Measurements from ENCODE around the gene FAM149A.

FAM149A gene
- total RNA-seq, result 0.28 to 0.48 reads per million in 2 donors

- DNase-seq, result peak; percentile 19
Observed at GRCh38 chr4:186104114-186104889, at the start of gene FAM149A. TSS of gene FAM149A (plus strand) at chr4:186104704.

GRCh38 chr4:186058253-186058979 is 46.1 kb upstream of the FAM149A start:
- no peak for DNase-seq

- no peak for DNase-seq
Observed at GRCh38 chr4:186058980-186059316, 45.6 kb upstream of the FAM149A start.

GRCh38 chr4:186061921-186062320 is 42.6 kb upstream of the FAM149A start:
- DNase-seq, result no peak

- DNase-seq, result peak; percentile 3
Observed at GRCh38 chr4:186067757-186068385, 36.6 kb upstream of the FAM149A start.

- no peak for DNase-seq
Observed at GRCh38 chr4:186068581-186069348, 35.7 kb upstream of the FAM149A start, which contains the start of gene TLR3. TSS of gene TLR3 (plus strand) at chr4:186069156. CDS start at chr4:186076620, 7,464 bp downstream.

- DNase-seq, result no peak
Observed at GRCh38 chr4:186069729-186070128, 34.8 kb upstream of the FAM149A start.

GRCh38 chr4:186072516-186072915 is 32.0 kb upstream of the FAM149A start:
- DNase-seq, result no peak

- no peak for DNase-seq
Observed at GRCh38 chr4:186074189-186074588, 30.3 kb upstream of the FAM149A start.

GRCh38 chr4:186078981-186079638 is 25.4 kb upstream of the FAM149A start:
- no peak for DNase-seq

GRCh38 chr4:186079694-186080093 is 24.8 kb upstream of the FAM149A start:
- no peak for DNase-seq

GRCh38 chr4:186081202-186081807 is 23.2 kb upstream of the FAM149A start:
- DNase-seq, result no peak

- DNase-seq, result no peak
Observed at GRCh38 chr4:186082221-186082620, 22.3 kb upstream of the FAM149A start.

GRCh38 chr4:186088523-186088922 is 16.0 kb upstream of the FAM149A start:
- no peak for DNase-seq

GRCh38 chr4:186092296-186092695 is 12.2 kb upstream of the FAM149A start:
- DNase-seq, result no peak

- DNase-seq, result no peak
Observed at GRCh38 chr4:186095406-186095805, 9.1 kb upstream of the FAM149A start.

- no peak for DNase-seq
Observed at GRCh38 chr4:186096681-186097165, 7.8 kb upstream of the FAM149A start.

GRCh38 chr4:186097386-186097785 is 7.1 kb upstream of the FAM149A start:
- no peak for DNase-seq

- DNase-seq, result no peak
Observed at GRCh38 chr4:186102931-186103330, 1.6 kb upstream of the FAM149A start.

- DNase-seq, result no peak
Observed at GRCh38 chr4:186104890-186105646, 564 bp downstream of the FAM149A start.
